Activated CD8-positive, alpha-beta T cell treated with anti-CD3 and anti-CD28 coated beads for 36 hours (primary cell): ENCODE data around the gene GSTA5. TPM values are rescaled to one million over a fixed set of nuclear protein-coding genes. Genes with fewer than 3 reads are reported as not detected.

Source experiments
- ATAC-seq: fragments of 200-7000 bp; cut with Tn5 transposase; one replicate; pipeline ENCODE4 v1.10.0; 2021; ENCODE audit warnings: mild to moderate bottlenecking, moderate library complexity
- CTCF ChIA-PET: fragments of 350-600 bp; sonication (Branson Sonifier 250); formaldehyde crosslinking; loops from one replicate; lab custom pipeline; 2021; ENCODE audit warnings: antibody characterized with exemption; lab: Charles Lee
- POLR2A ChIA-PET: fragments of 350-600 bp; sonication (Branson Sonifier 250); formaldehyde crosslinking; loops from one replicate; lab custom pipeline; 2021; ENCODE audit warnings: antibody characterized with exemption; lab: Charles Lee
- DNase-seq: peaks from one replicate; pipeline ENCODE4 v3.0.0-alpha.2; 2020
- H3K27ac Mint-ChIP-seq: one replicate; pipeline ENCODE4 v1.8.0; 2021; ENCODE audit warnings: mild to moderate bottlenecking, mixed read lengths
- H3K27me3 Mint-ChIP-seq: one replicate; pipeline ENCODE4 v1.8.0; 2021; ENCODE audit warnings: mixed read lengths
- H3K36me3 Mint-ChIP-seq: one replicate; pipeline ENCODE4 v1.8.0; 2021; ENCODE audit warnings: low read depth, mixed read lengths
- H3K4me1 Mint-ChIP-seq: one replicate; pipeline ENCODE4 v1.8.0; 2021; ENCODE audit warnings: low read depth, mixed read lengths
- H3K4me3 Mint-ChIP-seq: one replicate; pipeline ENCODE4 v1.8.0; 2021; ENCODE audit warnings: mild to moderate bottlenecking, moderate library complexity, mixed read lengths
- H3K9me3 Mint-ChIP-seq: one replicate; pipeline ENCODE4 v1.8.0; 2021; ENCODE audit warnings: mixed read lengths
- intact Hi-C: fragments of 100-400 bp; cut with micrococcal nuclease; formaldehyde crosslinking; loops from one replicate; pipeline ENCODE4 v1.10.0; 2022
- total RNA-seq, 2 experiments: library from RNA; stranded (reverse); gene quantifications; one replicate each; pipeline ENCODE4 v1.2.3, GENCODE V29; 2021
- TF ChIP-seq, protein P1 (sequence below): fragments of 200-600 bp; IDR thresholded peaks from one replicate; pipeline ENCODE4 v1.8.0; 2022; ENCODE audit warnings: antibody characterized with exemption, mild to moderate bottlenecking

The GSTA5 gene
- total RNA-seq, 2 experiments from 2014 or later = not detected

DNA sequence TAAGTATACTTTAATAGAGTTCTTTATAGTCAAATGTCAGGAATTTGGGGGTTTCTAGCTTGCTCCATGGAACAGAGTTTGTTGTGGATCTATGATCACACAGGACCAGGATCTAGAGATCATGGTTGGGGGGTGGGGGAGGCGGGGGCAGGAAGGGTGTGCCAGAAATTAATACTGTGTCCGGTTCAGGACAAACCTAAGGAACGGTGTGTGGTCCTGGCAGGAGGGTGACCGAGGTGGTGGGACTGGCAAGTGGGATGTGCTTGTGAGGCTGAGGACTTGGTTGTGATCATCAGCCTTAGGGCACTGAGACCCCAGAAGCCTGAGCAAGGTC, 41.0 kb upstream of the GSTA5 start:
- peaks cover 8% of the 10 kb centered on the region for H3K4me1 Mint-ChIP-seq
- TF ChIP-seq, protein P1, sequence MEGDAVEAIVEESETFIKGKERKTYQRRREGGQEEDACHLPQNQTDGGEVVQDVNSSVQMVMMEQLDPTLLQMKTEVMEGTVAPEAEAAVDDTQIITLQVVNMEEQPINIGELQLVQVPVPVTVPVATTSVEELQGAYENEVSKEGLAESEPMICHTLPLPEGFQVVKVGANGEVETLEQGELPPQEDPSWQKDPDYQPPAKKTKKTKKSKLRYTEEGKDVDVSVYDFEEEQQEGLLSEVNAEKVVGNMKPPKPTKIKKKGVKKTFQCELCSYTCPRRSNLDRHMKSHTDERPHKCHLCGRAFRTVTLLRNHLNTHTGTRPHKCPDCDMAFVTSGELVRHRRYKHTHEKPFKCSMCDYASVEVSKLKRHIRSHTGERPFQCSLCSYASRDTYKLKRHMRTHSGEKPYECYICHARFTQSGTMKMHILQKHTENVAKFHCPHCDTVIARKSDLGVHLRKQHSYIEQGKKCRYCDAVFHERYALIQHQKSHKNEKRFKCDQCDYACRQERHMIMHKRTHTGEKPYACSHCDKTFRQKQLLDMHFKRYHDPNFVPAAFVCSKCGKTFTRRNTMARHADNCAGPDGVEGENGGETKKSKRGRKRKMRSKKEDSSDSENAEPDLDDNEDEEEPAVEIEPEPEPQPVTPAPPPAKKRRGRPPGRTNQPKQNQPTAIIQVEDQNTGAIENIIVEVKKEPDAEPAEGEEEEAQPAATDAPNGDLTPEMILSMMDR = no peak
- H3K9me3 Mint-ChIP-seq = no peaks in the 10 kb centered on the region
- no peaks in the 10 kb centered on the region for H3K36me3 Mint-ChIP-seq
- H3K27ac Mint-ChIP-seq = no peak overlapping the region
- peak overlapping the region; percentile 79 for H3K4me3 Mint-ChIP-seq
- ATAC-seq = no peak
- POLR2A ChIA-PET = interaction anchor here (1.5 kb wide), 1 partner anchor 99 kb away, joined by 3 read pairs; no protein-coding TSS in a partner anchor
- DNase-seq = no peak
- intact Hi-C loops = no loop called here
- CTCF ChIA-PET = interaction anchor here (0.7 to 1.8 kb wide), 5 partner anchors 9 to 193 kb away, joined by 3 to 12 read pairs (median 3); partner anchors contain the start of genes FBXO9 and GSTA4
- H3K27me3 Mint-ChIP-seq = no peaks in the 10 kb centered on the region

DNA sequence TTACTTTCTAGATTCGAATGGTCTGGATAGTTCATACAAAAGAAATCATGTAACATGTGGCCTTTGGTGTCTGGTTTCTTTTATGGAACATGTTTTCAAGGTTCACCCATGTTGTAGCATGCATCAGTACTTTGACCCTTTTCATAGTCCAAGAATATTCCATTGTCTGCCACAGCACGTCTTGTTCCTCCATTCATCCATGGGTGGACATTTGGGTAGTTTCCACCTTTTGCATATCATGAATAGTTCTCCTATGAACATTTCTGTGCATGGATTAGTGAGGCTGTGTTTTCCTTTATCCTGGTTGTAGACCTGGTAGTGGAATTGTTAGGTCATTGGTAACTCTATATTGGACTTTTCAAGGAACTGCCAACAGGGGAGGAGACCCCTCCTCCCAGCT, 37.2 kb upstream of the GSTA5 start:
- ATAC-seq (no peak), DNase-seq (no peak)
- Mint-ChIP-seq H3K4me3 (no peak overlapping the region), H3K27me3 (peaks cover 4% of the 10 kb centered on the region), H3K36me3 (no peaks in the 10 kb centered on the region), H3K4me1 (peaks cover 4% of the 10 kb centered on the region), H3K9me3 (no peaks in the 10 kb centered on the region), H3K27ac (no peak overlapping the region)
- POLR2A ChIA-PET = no interaction called here
- TF ChIP-seq, protein P1 = no peak
- CTCF ChIA-PET = no interaction called here
- intact Hi-C loops = no loop called here

DNA sequence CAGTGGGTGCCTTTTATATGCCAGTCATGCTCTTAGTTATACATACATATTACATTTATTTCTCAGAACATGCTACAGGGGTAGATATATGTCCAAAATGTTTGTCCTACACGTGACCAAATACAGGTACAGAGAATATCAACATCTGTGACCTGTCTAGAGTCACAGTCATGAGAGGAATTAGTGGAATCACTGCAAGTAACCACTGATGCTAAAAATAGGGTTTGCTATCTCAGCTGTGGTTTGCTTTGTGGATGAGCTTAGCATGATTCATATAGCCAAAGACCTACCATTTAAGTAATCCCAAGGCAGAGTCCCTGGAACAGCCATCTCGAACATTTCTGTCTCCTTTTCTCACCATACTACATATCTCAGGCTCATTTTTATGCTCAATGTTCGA, 36.6 kb upstream of the GSTA5 start:
- intact Hi-C loops = no loop called here
- H3K36me3 Mint-ChIP-seq = no peaks in the 10 kb centered on the region
- no peak for DNase-seq
- no peaks in the 10 kb centered on the region for H3K9me3 Mint-ChIP-seq
- ATAC-seq = no peak
- ChIA-PET CTCF (interaction anchor here (1.3 kb wide), 1 partner anchor 194 kb away, joined by 3 read pairs; no protein-coding TSS in a partner anchor), POLR2A (no interaction called here)
- H3K27me3 Mint-ChIP-seq = peaks cover 4% of the 10 kb centered on the region
- no peak overlapping the region for H3K4me3 Mint-ChIP-seq
- TF ChIP-seq, protein P1 = no peak
- H3K27ac Mint-ChIP-seq = no peak overlapping the region
- peaks cover 3% of the 10 kb centered on the region for H3K4me1 Mint-ChIP-seq

DNA sequence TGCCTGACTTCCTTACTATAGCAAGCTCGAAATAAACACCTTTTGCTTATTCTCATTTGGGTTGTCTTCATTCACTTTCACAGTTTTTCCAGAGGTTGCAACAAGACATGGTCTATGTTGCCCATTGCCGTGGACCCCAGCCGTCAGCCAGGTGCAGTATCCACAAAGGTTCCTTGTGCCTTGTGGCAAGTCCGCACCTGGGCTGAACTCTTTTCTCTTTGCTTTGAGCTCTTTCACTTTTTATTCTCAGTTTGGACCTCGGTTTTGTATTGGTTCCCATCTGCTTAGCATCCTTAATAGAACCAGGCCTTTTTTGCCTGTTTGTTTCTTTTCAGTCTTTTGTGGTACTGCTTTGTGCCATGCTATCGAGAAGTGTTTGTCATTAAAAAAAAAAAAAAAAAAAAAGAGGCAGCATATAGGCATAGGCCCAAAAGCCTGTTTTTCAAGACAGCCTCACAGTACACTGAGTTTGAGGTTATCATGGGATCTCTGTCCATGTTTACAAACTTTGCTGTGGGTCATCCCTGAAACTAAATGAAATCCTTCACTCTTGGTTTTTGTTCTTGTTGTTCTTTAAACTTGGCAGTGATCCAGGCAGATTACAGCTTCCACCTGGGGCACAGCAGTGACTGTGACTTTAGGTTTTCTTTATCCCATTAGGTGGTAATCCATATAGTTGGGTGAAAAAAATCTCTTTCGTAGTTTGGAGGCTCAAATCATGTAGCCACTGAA, 35.6 kb upstream of the GSTA5 start:
- ATAC-seq (no peak), DNase-seq (no peak)
- ChIA-PET POLR2A (no interaction called here), CTCF (interaction anchor here (1.1 to 1.3 kb wide), 2 partner anchors 45 to 195 kb away, joined by 3 read pairs; no protein-coding TSS in a partner anchor)
- Mint-ChIP-seq H3K27me3 (peaks cover 4% of the 10 kb centered on the region), H3K36me3 (no peaks in the 10 kb centered on the region), H3K27ac (no peak overlapping the region), H3K4me3 (no peak overlapping the region), H3K9me3 (no peaks in the 10 kb centered on the region), H3K4me1 (no peaks in the 10 kb centered on the region)
- TF ChIP-seq, protein P1 = no peak
- intact Hi-C loops = no loop called here

DNA sequence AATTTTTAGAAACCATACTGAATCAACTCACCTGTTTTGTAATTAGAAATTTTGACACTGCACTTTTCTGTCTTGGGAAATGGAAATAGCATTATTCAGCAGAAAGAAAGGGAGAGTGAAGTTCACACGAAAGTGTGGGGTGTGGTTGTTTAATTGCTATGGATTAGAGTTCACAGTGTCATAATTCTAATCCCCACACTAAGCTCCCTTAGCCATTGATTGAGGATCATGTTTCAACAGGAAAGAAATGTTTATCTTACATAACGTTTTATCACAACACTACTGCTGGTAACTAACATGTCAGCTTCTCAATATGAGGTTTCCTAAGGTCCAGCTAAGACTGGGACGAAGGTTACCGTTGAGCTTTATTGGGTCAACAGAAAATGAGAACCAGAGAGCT, 31.4 kb upstream of the GSTA5 start:
- peaks cover 4% of the 10 kb centered on the region for H3K27me3 Mint-ChIP-seq
- DNase-seq (no peak), ATAC-seq (no peak)
- POLR2A ChIA-PET = no interaction called here
- H3K9me3 Mint-ChIP-seq = no peaks in the 10 kb centered on the region
- H3K36me3 Mint-ChIP-seq = no peaks in the 10 kb centered on the region
- H3K4me1 Mint-ChIP-seq = no peaks in the 10 kb centered on the region
- CTCF ChIA-PET = no interaction called here
- H3K4me3 Mint-ChIP-seq = no peak overlapping the region
- no peak overlapping the region for H3K27ac Mint-ChIP-seq
- TF ChIP-seq, protein P1 = no peak
- intact Hi-C loops = no loop called here
